K562 (cell line): ENCODE measurements around the gene ASCC3. TPM values are rescaled to one million over a fixed set of nuclear protein-coding genes. Genes with fewer than 3 reads are reported as not detected.

Experiments used
- ATAC-seq: fragments of 200-7000 bp; cut with Tn5 transposase; 3 replicates; pipeline ENCODE4 v1.9.1; 2020; ENCODE audit warnings: moderate library complexity
- BruUV-seq: library from RNA; stranded (reverse); fragments of 400-500 nt; replicated peaks from 2 replicates; lab custom pipeline; 2021; lab: Mats Ljungman, UMichigan
- CTCF ChIA-PET: fragments of 300-600 bp; formaldehyde crosslinking; extraction: SDS; loops from one replicate; lab custom pipeline; 2021; ENCODE audit warnings: low intra/inter-chr PET ratio; lab: Yijun Ruan, JAX
- POLR2A ChIA-PET: fragments of 300-600, 350-650 bp; sonication (Branson Sonifier 250); formaldehyde crosslinking; extraction: SDS; loops from one replicate; lab custom pipeline; 2021; ENCODE audit warnings: antibody characterized with exemption, inconsistent platforms; lab: Yijun Ruan, JAX
- DNase-seq, 4 experiments: peaks; one replicate each; pipeline versions ENCODE4 v3.0.0 to v3.0.0-alpha.2; 2011 to 2018; ENCODE audit warnings: low spot score in 3 of 4, mixed read lengths in 3 of 4; ENCODE audit errors: extremely low read depth in 1 of 4
- FAIRE-seq: peaks from 2 replicates; lab custom pipeline; 2011; peaks lifted over from hg19 to GRCh38; lab: Jason Lieb, UNC
- H2AFZ ChIP-seq: 2 replicates; pipeline ENCODE4 v1.6.0; 2011; ENCODE audit warnings: low read depth, low read length, control low read depth, inconsistent platforms
- H3K27ac ChIP-seq: fragments of 200-600 bp; 3 replicates; pipeline ENCODE4 v1.8.0; 2011; ENCODE audit warnings: low read depth, mild to moderate bottlenecking, control low read depth, inconsistent platforms, low read length, moderate library complexity, mixed read lengths; ENCODE audit errors: extremely low read depth
- H3K27me3 ChIP-seq, 2 experiments: fragments of 300-600 bp in 1 of 2; 2 replicates in 1 of 2; 3 replicates in 1 of 2; pipeline versions ENCODE4 v1.6.0 to v1.8.0; 2011; ENCODE audit warnings: inconsistent platforms in 2 of 2, low read length in 2 of 2, mild to moderate bottlenecking in 1 of 2, mixed read lengths in 1 of 2, moderate library complexity in 1 of 2; ENCODE audit not compliant: control insufficient read depth in 2 of 2, insufficient read depth in 2 of 2
- H3K36me3 ChIP-seq: fragments of 300-600 bp; 3 replicates; pipeline ENCODE4 v1.8.0; 2011; ENCODE audit warnings: mild to moderate bottlenecking, low read length, inconsistent platforms; ENCODE audit not compliant: control insufficient read depth, insufficient read depth
- H3K4me1 ChIP-seq, 2 experiments: fragments of 200-600 bp in 1 of 2; replicated peaks in 1 of 2; 2 replicates in 1 of 2; 3 replicates in 1 of 2; pipeline versions ENCODE4 v1.5.1 to v1.8.0; 2011; ENCODE audit warnings: inconsistent platforms in 2 of 2, low read length in 2 of 2, mild to moderate bottlenecking in 1 of 2, mixed read lengths in 1 of 2, moderate library complexity in 1 of 2; ENCODE audit not compliant: control insufficient read depth in 2 of 2, insufficient read depth in 2 of 2
- H3K4me2 ChIP-seq: 2 replicates; pipeline ENCODE4 v1.6.1; 2011; ENCODE audit warnings: low read length, control low read depth, inconsistent platforms, mixed read lengths; ENCODE audit not compliant: insufficient read depth
- H3K4me3 ChIP-seq: fragments of 200-600 bp; sonication (generic), shearing (Covaris generic); 2 replicates; pipeline ENCODE4 v1.5.1; 2016; ENCODE audit warnings: control low read depth, inconsistent platforms
- H3K79me2 ChIP-seq: fragments of 200-600 bp; 3 replicates; pipeline ENCODE4 v1.8.0; 2011; ENCODE audit warnings: low read length, inconsistent platforms; ENCODE audit not compliant: control insufficient read depth, insufficient read depth
- H3K9ac ChIP-seq, 2 experiments: 2 replicates each; pipeline versions ENCODE4 v1.6.0 to v1.6.1; 2011; ENCODE audit warnings: low read depth in 2 of 2, low read length in 2 of 2, control low read depth in 1 of 2, inconsistent platforms in 1 of 2, mild to moderate bottlenecking in 1 of 2, mixed read lengths in 1 of 2; ENCODE audit not compliant: insufficient read depth in 1 of 2
- H3K9me1 ChIP-seq: one replicate; pipeline ENCODE4 v1.6.0; 2011; ENCODE audit warnings: inconsistent platforms, mild to moderate bottlenecking, low read length, moderate library complexity; ENCODE audit not compliant: control insufficient read depth, insufficient read depth
- H3K9me3 ChIP-seq: replicated peaks from 2 replicates; pipeline ENCODE4 v1.5.1; 2011; ENCODE audit warnings: low read depth, low read length, inconsistent platforms; ENCODE audit not compliant: control insufficient read depth, insufficient read depth
- H4K20me1 ChIP-seq: replicated peaks from 2 replicates; pipeline ENCODE4 v1.6.1; 2011; ENCODE audit warnings: low read length, inconsistent platforms, mixed read lengths; ENCODE audit not compliant: control insufficient read depth, insufficient read depth
- ARHGAP35 ChIP-seq: fragments of 450-650 bp; IDR thresholded peaks from 2 replicates; pipeline ENCODE4 v1.6.1; 2018; ENCODE audit not compliant: partially characterized antibody
- ARID1B ChIP-seq: fragments of 450-650 bp; IDR thresholded peaks from 2 replicates; pipeline ENCODE4 v1.6.1; 2016; ENCODE audit warnings: antibody characterized with exemption, mild to moderate bottlenecking, inconsistent platforms
- CBX5 ChIP-seq: IDR thresholded peaks from 2 replicates; pipeline ENCODE4 v1.6.1; 2014; ENCODE audit warnings: low read depth, borderline replicate concordance
- CCAR2 ChIP-seq: fragments of 200-400 bp; formaldehyde crosslinking; IDR thresholded peaks from 2 replicates; pipeline ENCODE4 v1.6.1; 2017; ENCODE audit warnings: mild to moderate bottlenecking, low read depth, low read length
- CHD1 ChIP-seq: fragments of 200-600 bp; sonication (generic); IDR thresholded peaks from one replicate; pipeline ENCODE4 v1.6.1; 2012; ENCODE audit warnings: mild to moderate bottlenecking, moderate library complexity, low read length, inconsistent platforms
- FUS ChIP-seq: fragments of 200-400 bp; formaldehyde crosslinking; optimal IDR thresholded peaks from 2 replicates; pipeline ENCODE3; 2017; ENCODE audit warnings: low read depth, low read length
- HLTF ChIP-seq: fragments of 450-650 bp; IDR thresholded peaks from 2 replicates; pipeline ENCODE4 v1.6.1; 2016
- HOXB6 ChIP-seq: fragments of 250-450 bp; sonication (Bioruptor Pico); IDR thresholded peaks from 2 replicates; pipeline ENCODE4 v1.5.1; 2022; ENCODE audit warnings: mild to moderate bottlenecking, borderline replicate concordance
- L3MBTL2 ChIP-seq: fragments of 450-650 bp; IDR thresholded peaks from 2 replicates; pipeline ENCODE4 v1.6.1; 2016; ENCODE audit warnings: mild to moderate bottlenecking, moderate library complexity
- MECOM ChIP-seq: fragments of 250-450 bp; sonication (Bioruptor Pico); IDR thresholded peaks from 2 replicates; pipeline ENCODE4 v1.8.0; 2022; ENCODE audit warnings: inconsistent platforms
- RBM34 ChIP-seq: fragments of 200-400 bp; formaldehyde crosslinking; IDR thresholded peaks from 2 replicates; pipeline ENCODE4 v1.6.1; 2018; ENCODE audit warnings: low read length, borderline replicate concordance; ENCODE audit not compliant: insufficient read depth
- TOE1 ChIP-seq, 2 experiments: fragments of 450-650 bp in 1 of 2; sonication (generic) in 1 of 2; formaldehyde crosslinking in 1 of 2; IDR thresholded peaks; 2 replicates each; pipeline versions ENCODE4 v1.7.1 to v1.8.0; 2016 to 2022; ENCODE audit warnings: borderline replicate concordance in 2 of 2, mild to moderate bottlenecking in 2 of 2, antibody characterized with exemption in 1 of 2, inconsistent platforms in 1 of 2, low read depth in 1 of 2, missing genetic modification reagents in 1 of 2, moderate library complexity in 1 of 2
- ZFPM2 ChIP-seq: fragments of 250-450 bp; sonication (Bioruptor Pico); IDR thresholded peaks from 2 replicates; pipeline ENCODE4 v1.5.1; 2022; ENCODE audit warnings: mild to moderate bottlenecking
- ZFX ChIP-seq: sonication (generic); formaldehyde crosslinking; IDR thresholded peaks from 2 replicates; pipeline ENCODE4 v1.8.0; 2022; ENCODE audit warnings: mild to moderate bottlenecking, missing genetic modification reagents, moderate library complexity
- ZKSCAN8 ChIP-seq: fragments of 200-800 bp; sonication (Bioruptor generic); IDR thresholded peaks from 2 replicates; pipeline ENCODE4 v1.6.1; 2016; ENCODE audit warnings: missing genetic modification characterization, missing compliant biosample characterization
- WGBS: fragments of 100-300 bp; shearing (Covaris generic); methylation state at CpG from one replicate; pipeline ENCODE4 v1.1.6; 2016; ENCODE audit warnings: low coverage, mixed read lengths; ENCODE audit not compliant: insufficient coverage; ENCODE audit errors: missing lambda C conversion rate; 5-methylcytosine and 5-hydroxymethylcytosine counted together
- in situ Hi-C: fragments of 300-500 bp; cut with MboI; formaldehyde crosslinking; loops from 4 replicates; pipeline ENCODE4 v1.15.0; 2018; ENCODE audit warnings: inconsistent platforms, mixed read lengths
- intact Hi-C: fragments of 100-400 bp; cut with micrococcal nuclease; formaldehyde crosslinking; loops from 2 replicates; pipeline ENCODE4 v1.14.2; 2022
- polyA plus RNA-seq, 8 experiments: library from polyadenylated mRNA; depleted of rRNA in 4 of 8; stranded (reverse) in 5 of 8; unstranded in 3 of 8; fragments of >200 nt; fragmentation: Nextera tagmentation in 2 of 8; fragmentation: Illumina TruSeq in 1 of 8; extraction: Ambion mirVana in 2 of 8; extraction: Trizol in 1 of 8; gene quantifications; 2 replicates each; pipeline versions ENCODE4 v1.2.1 to v1.2.3, GENCODE V29; 2011 to 2014; ENCODE audit warnings: inconsistent platforms in 1 of 8, missing spikeins in 1 of 8
- total RNA-seq, 7 experiments: library from RNA; depleted of rRNA in 6 of 7; stranded (reverse); fragments of >200 nt in 6 of 7; fragmentation: Illumina TruSeq in 2 of 7; extraction: Trizol in 2 of 7; gene quantifications; 2 replicates each; pipeline versions ENCODE4 v1.2.1 to v1.2.3, GENCODE V29; 2011 to 2021; ENCODE audit warnings: low replicate concordance in 1 of 7
- TF ChIP-seq, protein P1 (sequence below): sonication (generic); formaldehyde crosslinking; IDR thresholded peaks from 2 replicates; pipeline ENCODE4 v1.9.0; 2022; ENCODE audit warnings: mild to moderate bottlenecking, missing genetic modification reagents

ASCC3 gene
- total and polyA plus RNA-seq, 9 of the 15 experiments (the other 6 are each of a cell fraction or from before 2014, with no cell fraction given): 16.1 to 56.1 (median 33.9) TPM

DNA sequence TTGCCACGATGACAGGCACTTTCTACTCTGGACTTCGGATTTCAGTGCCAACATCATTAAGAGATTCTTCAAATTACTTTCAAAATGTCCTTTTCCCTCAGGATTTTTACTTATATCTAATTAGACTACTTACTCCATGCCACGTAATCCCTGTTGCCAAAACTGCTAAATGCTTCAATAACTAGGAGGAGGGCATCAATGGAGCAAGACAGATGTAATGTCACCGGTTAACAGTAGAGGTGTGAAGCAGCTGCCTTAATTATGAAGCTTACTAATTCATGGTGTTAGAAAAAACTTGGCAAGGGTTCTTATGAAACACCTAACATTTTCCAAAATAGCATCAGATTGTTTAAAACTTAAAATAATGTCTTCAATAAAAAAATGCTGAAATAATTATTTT, 305.2 kb downstream of the ASCC3 start:
- TF ChIP-seq ARID1B: no peak
- TF ChIP-seq, all 486 proteins: peak for 0
- Histone ChIP-seq H3K9me3 (no peaks in the 10 kb centered on the region), H3K4me1 (no peaks in the 10 kb centered on the region), H3K9me1 (peaks cover 2% of the 10 kb centered on the region), H3K36me3 (no peaks in the 10 kb centered on the region), H2AFZ (no peak overlapping the region), H3K9ac (no peak overlapping the region), H3K79me2 (no peaks in the 10 kb centered on the region), H4K20me1 (no peaks in the 10 kb centered on the region), H3K27ac (no peak overlapping the region), H3K27me3 (no peaks in the 10 kb centered on the region), H3K4me2 (no peak overlapping the region), H3K4me3 (no peak overlapping the region)
- POLR2A ChIA-PET: no interaction called here
- BruUV-seq: no TSS peak
- intact Hi-C loops: loop anchor here (10.0 kb wide), 1 partner anchor 461 kb away; no protein-coding TSS in a partner anchor
- WGBS: 86% methylated on average over 4 of the region's 4 CpGs
- DNase-seq (no peak), ATAC-seq (no peak), FAIRE-seq (no peak)
- in situ Hi-C loops: no loop called here
- CTCF ChIA-PET: no interaction called here

DNA sequence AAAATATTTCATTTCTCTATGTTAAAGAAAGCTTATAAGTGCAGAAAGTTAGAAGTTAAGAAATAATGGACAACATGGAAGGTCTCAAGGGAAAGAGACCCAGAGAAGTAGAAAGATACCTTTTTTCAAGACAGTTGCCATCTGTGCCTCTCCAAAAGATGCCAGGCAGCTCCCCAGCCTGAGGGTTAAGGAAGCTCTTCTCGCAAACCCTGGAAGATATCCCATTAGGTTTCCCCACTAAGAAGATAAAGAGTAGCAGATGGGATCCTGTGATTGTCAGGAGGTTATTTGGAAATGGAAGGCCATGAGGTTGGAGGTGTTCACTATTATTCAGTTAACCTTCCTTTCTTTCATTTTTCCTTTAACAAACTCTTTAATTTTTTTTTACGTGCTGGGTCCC, 306.3 kb downstream of the ASCC3 start:
- Histone ChIP-seq H3K36me3 (no peaks in the 10 kb centered on the region), H3K27ac (no peak overlapping the region), H4K20me1 (no peaks in the 10 kb centered on the region), H3K9ac (no peak overlapping the region), H3K79me2 (no peaks in the 10 kb centered on the region), H3K4me3 (no peak overlapping the region), H3K9me1 (peaks cover 2% of the 10 kb centered on the region), H2AFZ (no peak overlapping the region), H3K4me2 (no peak overlapping the region), H3K9me3 (no peaks in the 10 kb centered on the region), H3K27me3 (no peaks in the 10 kb centered on the region), H3K4me1 (no peaks in the 10 kb centered on the region)
- no TSS peak for BruUV-seq
- ATAC-seq (no peak), FAIRE-seq (no peak), DNase-seq (no peak)
- TF ChIP-seq ZFX (CRISPR knock-in tag) (no peak), ARHGAP35 (no peak), L3MBTL2 (no peak), HOXB6 (CRISPR knock-in tag) (no peak), CBX5 (no peak), MECOM (CRISPR knock-in tag) (no peak), HLTF (no peak), CHD1 (no peak), FUS (no peak), CCAR2 (no peak), ZFPM2 (no peak), ZKSCAN8 (CRISPR knock-in tag) (no peak), TOE1 (IDR thresholded peaks at IDR 0.05; ENCODE audit: borderline replicate concordance) (no peak), TOE1 (CRISPR knock-in tag; IDR thresholded peaks at IDR 0.05; ENCODE audit: borderline replicate concordance, low read depth) (no peak), RBM34 (no peak)
- TF ChIP-seq, protein P1, sequence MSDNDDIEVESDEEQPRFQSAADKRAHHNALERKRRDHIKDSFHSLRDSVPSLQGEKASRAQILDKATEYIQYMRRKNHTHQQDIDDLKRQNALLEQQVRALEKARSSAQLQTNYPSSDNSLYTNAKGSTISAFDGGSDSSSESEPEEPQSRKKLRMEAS (CRISPR knock-in tag): no peak
- CTCF ChIA-PET: no interaction called here
- POLR2A ChIA-PET: no interaction called here
- intact Hi-C loops (loop anchor here (10.0 kb wide), 1 partner anchor 460 kb away; no protein-coding TSS in a partner anchor), in situ Hi-C loops (no loop called here)
- WGBS: 90% methylated on average over 2 of the region's 2 CpGs
